NB4 (cell line): ENCODE measurements around the gene KLKB1.

Experiments
- DNase-seq: peaks from one replicate; pipeline ENCODE4 v3.0.0; 2010; ENCODE audit warnings: low read depth
- H3K4me3 ChIP-seq: one replicate; pipeline ENCODE4 v1.5.1; 2011; ENCODE audit warnings: mild to moderate bottlenecking, low read depth, low read length, moderate library complexity
- MYC ChIP-seq: IDR thresholded peaks from 2 replicates; pipeline ENCODE4 v1.6.1; 2011; ENCODE audit warnings: low read depth, low read length
- POLR2A ChIP-seq: IDR thresholded peaks from 2 replicates; pipeline ENCODE4 v1.6.1; 2011; ENCODE audit warnings: mild to moderate bottlenecking; ENCODE audit not compliant: insufficient read length; ENCODE audit errors: extremely low read depth
- TF ChIP-seq, protein P1 (sequence below): IDR thresholded peaks from one replicate; pipeline ENCODE4 v1.5.1; 2012; ENCODE audit warnings: low read depth, low read length
- TF ChIP-seq, protein P2 (sequence below): IDR thresholded peaks from 2 replicates; pipeline ENCODE4 v1.6.1; 2011; ENCODE audit warnings: low read depth, low read length

The KLKB1 gene

DNA sequence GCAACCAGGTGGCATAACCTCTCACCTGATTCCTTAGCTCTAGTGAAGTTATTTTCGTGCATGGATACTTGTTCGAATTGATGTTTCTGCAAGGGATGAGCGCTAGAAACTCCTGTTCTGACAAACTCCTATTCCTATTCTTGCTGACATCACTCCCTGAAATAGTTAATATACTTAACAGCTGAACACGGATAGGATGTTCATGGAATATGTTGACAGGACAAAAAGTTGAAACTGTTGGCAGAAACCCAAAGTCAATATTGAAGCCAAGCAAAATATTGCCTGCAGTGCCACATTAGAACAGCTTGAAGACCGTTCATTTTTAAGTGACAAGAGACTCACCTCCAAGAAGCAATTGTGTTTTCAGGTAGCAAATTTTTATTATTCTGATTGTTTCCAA lies at the start of gene KLKB1:
Gene KLKB1 (plus strand): TSS at position 287 of the 400 bp plus-strand sequence. CDS start 689 bp downstream, outside the sequence.
- TF ChIP-seq MYC (no peak), POLR2A (no peak)
- TF ChIP-seq, protein P1, sequence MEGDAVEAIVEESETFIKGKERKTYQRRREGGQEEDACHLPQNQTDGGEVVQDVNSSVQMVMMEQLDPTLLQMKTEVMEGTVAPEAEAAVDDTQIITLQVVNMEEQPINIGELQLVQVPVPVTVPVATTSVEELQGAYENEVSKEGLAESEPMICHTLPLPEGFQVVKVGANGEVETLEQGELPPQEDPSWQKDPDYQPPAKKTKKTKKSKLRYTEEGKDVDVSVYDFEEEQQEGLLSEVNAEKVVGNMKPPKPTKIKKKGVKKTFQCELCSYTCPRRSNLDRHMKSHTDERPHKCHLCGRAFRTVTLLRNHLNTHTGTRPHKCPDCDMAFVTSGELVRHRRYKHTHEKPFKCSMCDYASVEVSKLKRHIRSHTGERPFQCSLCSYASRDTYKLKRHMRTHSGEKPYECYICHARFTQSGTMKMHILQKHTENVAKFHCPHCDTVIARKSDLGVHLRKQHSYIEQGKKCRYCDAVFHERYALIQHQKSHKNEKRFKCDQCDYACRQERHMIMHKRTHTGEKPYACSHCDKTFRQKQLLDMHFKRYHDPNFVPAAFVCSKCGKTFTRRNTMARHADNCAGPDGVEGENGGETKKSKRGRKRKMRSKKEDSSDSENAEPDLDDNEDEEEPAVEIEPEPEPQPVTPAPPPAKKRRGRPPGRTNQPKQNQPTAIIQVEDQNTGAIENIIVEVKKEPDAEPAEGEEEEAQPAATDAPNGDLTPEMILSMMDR = no peak
- TF ChIP-seq, protein P2, sequence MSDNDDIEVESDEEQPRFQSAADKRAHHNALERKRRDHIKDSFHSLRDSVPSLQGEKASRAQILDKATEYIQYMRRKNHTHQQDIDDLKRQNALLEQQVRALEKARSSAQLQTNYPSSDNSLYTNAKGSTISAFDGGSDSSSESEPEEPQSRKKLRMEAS = no peak
- no peak for DNase-seq
- H3K4me3 ChIP-seq = no peak within 1 kb of the TSS

DNA sequence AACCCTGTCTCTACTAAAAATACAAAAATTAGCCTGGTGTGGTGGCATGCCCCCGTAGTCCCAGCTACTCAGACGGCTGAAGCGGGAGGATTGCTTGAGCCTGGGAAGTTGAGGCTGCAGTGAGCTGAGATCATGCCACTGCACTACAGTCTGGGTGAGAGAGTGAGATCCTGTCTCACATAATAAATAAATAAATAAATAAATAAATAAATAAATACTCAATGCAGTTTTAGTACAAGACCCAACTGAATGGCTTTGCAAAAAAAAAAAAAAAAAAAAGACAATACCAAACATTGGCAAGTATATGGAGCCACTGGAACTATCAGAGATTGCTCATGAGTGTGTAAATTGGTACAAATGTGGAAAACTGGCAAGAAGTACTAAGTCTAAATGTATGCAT lies 39.2 kb upstream of the KLKB1 start:
- no peak for DNase-seq
- no peak for TF ChIP-seq POLR2A
- TF ChIP-seq, protein P2 = no peak
- TF ChIP-seq MYC = no peak
- TF ChIP-seq, protein P1 = no peak
- no peak overlapping the region for H3K4me3 ChIP-seq

DNA sequence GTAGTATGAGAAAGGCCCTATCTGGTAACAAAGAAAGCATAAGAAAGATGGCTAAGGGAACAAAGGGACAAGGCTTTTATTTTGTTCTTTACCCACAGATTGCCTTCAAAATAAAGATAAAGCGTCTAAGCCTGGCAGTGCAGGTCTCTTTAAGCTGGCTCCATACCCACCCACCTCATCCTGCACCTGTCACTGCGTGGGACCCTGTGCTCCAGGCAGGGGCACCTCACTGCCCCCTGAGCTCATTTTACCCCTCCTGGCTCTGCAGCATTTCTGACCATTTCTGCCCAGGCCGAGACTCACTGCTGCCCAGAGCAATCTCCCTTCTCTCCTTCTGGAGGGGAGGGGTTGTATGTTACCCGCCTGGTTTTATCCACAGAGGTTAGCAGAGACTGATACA lies 37.7 kb upstream of the KLKB1 start:
- DNase-seq = no peak
- TF ChIP-seq POLR2A (no peak), MYC (no peak)
- TF ChIP-seq, protein P1 = no peak
- TF ChIP-seq, protein P2 = no peak
- peak overlapping the region; percentile 56 for H3K4me3 ChIP-seq

DNA sequence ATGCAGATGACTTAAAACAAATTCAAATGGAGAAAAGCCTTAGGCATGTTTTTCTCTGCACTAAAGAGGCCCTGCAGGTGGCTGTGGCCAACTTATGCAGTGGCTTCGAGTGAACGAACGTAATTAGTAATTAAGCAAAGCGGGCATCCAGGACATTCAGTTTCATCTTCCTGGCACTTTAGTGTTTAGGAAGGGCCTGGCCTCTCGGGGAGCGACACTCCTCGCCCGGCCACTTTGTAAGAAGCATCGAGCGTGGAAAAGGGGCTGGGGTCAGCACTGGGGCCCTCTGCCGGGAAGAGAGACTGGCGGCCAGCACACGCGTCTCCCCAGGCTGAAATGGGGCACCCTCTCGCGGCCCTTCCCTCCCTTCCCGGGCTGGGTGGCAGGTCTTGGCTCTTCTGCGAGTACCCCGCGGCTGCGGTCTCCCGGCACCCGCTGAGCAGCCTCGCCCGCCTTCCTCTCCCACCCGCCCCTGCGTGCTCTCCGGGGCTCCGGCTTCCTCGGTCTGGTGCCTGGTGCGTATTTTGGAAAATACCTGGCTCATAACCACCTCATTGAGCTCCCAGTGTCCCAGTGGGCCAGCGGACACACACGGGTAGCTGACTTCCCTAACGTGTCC lies 36.6 kb upstream of the KLKB1 start:
- H3K4me3 ChIP-seq = peak overlapping the region; percentile 56
- TF ChIP-seq MYC (0 out of 2 replicates have a peak, but pooled peaks have one; percentile 7), POLR2A (no peak)
- TF ChIP-seq, protein P1 = peak; percentile 2
- TF ChIP-seq, protein P2 = peak; percentile 31; the same call in 1 of the 2 replicates
- DNase-seq = peak; percentile 84

DNA sequence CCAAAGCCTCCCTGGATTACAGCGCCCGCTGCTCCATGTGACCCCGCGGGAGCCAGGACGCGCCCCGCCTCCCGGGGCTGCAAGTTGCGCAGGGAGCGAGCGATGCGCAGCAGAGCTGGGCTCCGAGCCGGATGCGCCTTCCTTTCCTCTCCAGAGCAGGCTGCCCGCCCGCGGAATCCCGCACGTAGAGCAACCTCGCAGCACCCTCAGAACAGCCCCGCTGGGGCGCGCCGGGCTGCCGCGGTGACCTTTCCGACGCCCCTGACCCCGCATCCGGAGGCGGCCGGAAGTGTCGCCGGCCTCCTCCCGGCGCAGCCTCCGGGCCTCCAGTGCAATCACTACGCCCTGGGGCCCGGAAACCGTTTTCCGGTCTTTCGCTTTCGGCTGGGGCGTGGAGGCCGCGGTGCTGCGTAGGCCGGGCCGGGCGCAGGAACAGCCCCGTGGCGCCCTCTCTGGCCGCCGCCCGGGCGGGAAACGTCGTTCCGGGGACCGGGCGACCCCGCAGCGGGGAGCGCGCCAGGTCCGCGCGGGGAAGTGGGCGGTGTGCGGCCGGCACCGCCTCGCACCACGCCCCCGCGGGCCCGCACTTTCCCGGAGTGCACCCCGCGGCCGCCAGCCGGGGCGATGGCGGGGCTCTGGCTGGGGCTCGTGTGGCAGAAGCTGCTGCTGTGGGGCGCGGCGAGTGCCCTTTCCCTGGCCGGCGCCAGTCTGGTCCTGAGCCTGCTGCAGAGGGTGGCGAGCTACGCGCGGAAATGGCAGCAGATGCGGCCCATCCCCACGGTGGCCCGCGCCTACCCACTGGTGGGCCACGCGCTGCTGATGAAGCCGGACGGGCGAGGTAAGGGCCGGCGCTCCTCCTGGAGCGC lies 35.9 kb upstream of the KLKB1 start, which contains the start of gene CYP4V2:
Gene CYP4V2 (plus strand): TSS at position 368 of the 866 bp plus-strand sequence. CDS start 257 bp downstream, at position 625.
- TF ChIP-seq, protein P1 = no peak
- TF ChIP-seq, protein P2 = peak; percentile 21; the same call in 1 of the 2 replicates
- no peak for TF ChIP-seq MYC
- TF ChIP-seq POLR2A = peak; percentile 39
- DNase-seq = peak; percentile 89
- peak within 1 kb of the TSS; percentile 62 for H3K4me3 ChIP-seq
